Adrenal gland (tissue), 12 donors: ENCODE measurements around the gene ACTL9. TPM values are rescaled to one million over a fixed set of nuclear protein-coding genes. Genes with fewer than 3 reads are reported as not detected.
A peak's percentile ranks its signal among the peaks of the same experiment; 100 is the strongest.

Source experiments
- DNase-seq, 7 donors: peaks; one replicate each; pipeline ENCODE4 v3.0.0-alpha.2; 2019 to 2020
- H3K27ac ChIP-seq, 5 donors: fragments of 200-600 bp; sonication (generic) in 4 of 5; 1 replicate in 3 of 5; 2 replicates in 2 of 5; pipeline versions ENCODE4 v1.5.1 to v1.8.0; 2016 to 2020; ENCODE audit warnings: mild to moderate bottlenecking in 1 of 5
- H3K27me3 ChIP-seq: fragments of 200-600 bp; 2 replicates; pipeline ENCODE4 v1.8.0; 2021
- H3K36me3 ChIP-seq, 2 donors: fragments of 200-600 bp; replicated peaks in 1 of 2; 1 replicate in 1 of 2; 2 replicates in 1 of 2; pipeline versions ENCODE4 v1.5.1 to v1.8.0; 2018 to 2022
- H3K4me1 ChIP-seq, 2 donors: fragments of 200-600 bp; replicated peaks in 1 of 2; 1 replicate in 1 of 2; 2 replicates in 1 of 2; pipeline versions ENCODE4 v1.5.1 to v1.8.0; 2018 to 2021
- H3K4me3 ChIP-seq, 4 donors: fragments of 200-600 bp; sonication (generic) in 3 of 4; one replicate each; pipeline ENCODE4 v1.5.1; 2016 to 2018
- H3K9me3 ChIP-seq, 3 donors: fragments of 200-600 bp; sonication (generic) in 1 of 3; replicated peaks in 1 of 3; 1 replicate in 2 of 3; 2 replicates in 1 of 3; pipeline versions ENCODE4 v1.5.1 to v1.8.0; 2016 to 2021
- POLR2A ChIP-seq, 2 donors: fragments of 450-650 bp; IDR thresholded peaks; one replicate each; pipeline ENCODE4 v1.6.1; 2017; ENCODE audit warnings: antibody characterized with exemption in 2 of 2, mild to moderate bottlenecking in 2 of 2, moderate library complexity in 1 of 2
- WGBS, 4 donors: extraction: QIAGEN DNeasy Blood & Tissue Kit in 2 of 4; methylation state at CpG; one replicate each; pipeline versions ENCODE4 v1.1.5 to v1.1.7; 2013 to 2017; 5-methylcytosine and 5-hydroxymethylcytosine counted together
- intact Hi-C, 2 donors: fragments of 100-400 bp; cut with DNase I; formaldehyde crosslinking; loops; one replicate each; pipeline versions ENCODE4 v1.14.1 to v1.15.0; 2022 to 2023
- polyA plus RNA-seq, 3 donors: library from polyadenylated mRNA; stranded (reverse); fragments of 200-250 nt in 2 of 3; fragments of 350-450 nt in 1 of 3; fragmentation: Illumina TruSeq in 1 of 3; extraction: RNeasy Lipid Tissue Mini Kit (QIAGEN cat#74804) in 1 of 3; gene quantifications; one replicate each; pipeline ENCODE4 v1.2.3, GENCODE V29; 2013 to 2014
- total RNA-seq, 9 donors: library from RNA; depleted of rRNA in 4 of 9; stranded (reverse); fragments of >200 nt in 4 of 9; fragments of 120-200 nt in 1 of 9; fragmentation: NEBNext Ultra II Directional in 1 of 9; extraction: Animal tissue kit (Norgen Biotek cat#: 25700) in 1 of 9; gene quantifications; one replicate each; pipeline versions ENCODE4 v1.1.0 to v1.2.4, GENCODE V29; 2013 to 2023
- TF ChIP-seq, protein P1 (sequence below), 6 experiments: fragments of 450-650 bp in 4 of 6; fragments of 200-600 bp in 2 of 6; sonication (generic) in 1 of 6; IDR thresholded peaks; 1 replicate in 5 of 6; 2 replicates in 1 of 6; pipeline versions ENCODE4 v1.5.1 to v1.8.0; 2016 to 2021; ENCODE audit warnings: antibody characterized with exemption in 6 of 6, mild to moderate bottlenecking in 2 of 6, moderate library complexity in 1 of 6
- donor health status: healthy with polysubstance abuse.
- donor health status: Bipolar disorder and iron deficiency.
- donor health status: DM: yes; HTN: yes; CAD: no.
- donor health status: DM: no; HTN: no; CAD: no.
- donor health status: DM: no; HTN: no; CAD: no.
- donor health status: DM: yes; HTN: yes; CAD: no.

The ACTL9 gene
- total and polyA plus RNA-seq, 12 donors, result not detected

DNA sequence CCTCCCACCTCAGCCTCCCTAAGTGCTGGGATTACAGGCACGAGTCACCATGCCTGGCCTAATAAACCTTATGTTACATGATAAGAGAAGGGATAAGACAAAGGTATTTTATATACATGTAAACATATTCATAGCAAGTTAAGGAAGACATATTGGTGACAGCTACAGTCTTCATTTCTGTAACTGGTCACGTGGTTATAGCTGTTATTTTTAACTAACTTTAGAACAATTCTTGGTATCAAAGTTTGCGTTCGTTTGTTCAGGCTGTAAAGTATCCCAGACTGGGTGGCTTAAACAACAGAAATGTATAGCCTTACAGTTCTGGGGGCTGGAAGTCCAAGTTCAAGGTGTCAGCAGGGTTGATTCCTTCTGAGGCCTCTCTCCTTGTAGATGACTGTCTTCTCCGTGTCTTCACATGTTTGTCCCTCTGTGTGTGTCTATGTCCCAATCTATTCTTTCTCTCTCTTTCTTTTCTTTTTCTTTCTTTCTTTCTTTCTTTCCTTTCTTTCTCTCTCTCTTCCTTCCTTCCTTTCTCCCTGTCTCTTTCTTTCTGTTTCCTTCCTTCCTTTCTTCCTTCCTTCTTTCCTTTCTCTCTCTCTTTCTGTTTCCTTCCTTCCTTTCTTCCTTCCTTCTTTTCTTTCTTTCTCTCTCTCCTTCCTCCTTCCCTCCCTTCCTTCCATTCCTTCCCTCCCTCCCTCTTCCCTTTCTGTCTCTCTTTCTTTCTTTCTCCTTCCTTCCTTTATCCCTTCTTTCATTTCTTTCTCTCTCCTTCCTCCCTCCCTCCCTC lies 7.6 kb downstream of the ACTL9 start:
- Histone ChIP-seq H3K27ac (no peak overlapping the region), H3K4me3 (no peak overlapping the region), H3K36me3 (no peaks in the 10 kb centered on the region), H3K4me1 (no peaks in the 10 kb centered on the region), H3K9me3 (no peaks in the 10 kb centered on the region), H3K27me3 (peaks cover 3% of the 10 kb centered on the region)
- TF ChIP-seq, protein P1, sequence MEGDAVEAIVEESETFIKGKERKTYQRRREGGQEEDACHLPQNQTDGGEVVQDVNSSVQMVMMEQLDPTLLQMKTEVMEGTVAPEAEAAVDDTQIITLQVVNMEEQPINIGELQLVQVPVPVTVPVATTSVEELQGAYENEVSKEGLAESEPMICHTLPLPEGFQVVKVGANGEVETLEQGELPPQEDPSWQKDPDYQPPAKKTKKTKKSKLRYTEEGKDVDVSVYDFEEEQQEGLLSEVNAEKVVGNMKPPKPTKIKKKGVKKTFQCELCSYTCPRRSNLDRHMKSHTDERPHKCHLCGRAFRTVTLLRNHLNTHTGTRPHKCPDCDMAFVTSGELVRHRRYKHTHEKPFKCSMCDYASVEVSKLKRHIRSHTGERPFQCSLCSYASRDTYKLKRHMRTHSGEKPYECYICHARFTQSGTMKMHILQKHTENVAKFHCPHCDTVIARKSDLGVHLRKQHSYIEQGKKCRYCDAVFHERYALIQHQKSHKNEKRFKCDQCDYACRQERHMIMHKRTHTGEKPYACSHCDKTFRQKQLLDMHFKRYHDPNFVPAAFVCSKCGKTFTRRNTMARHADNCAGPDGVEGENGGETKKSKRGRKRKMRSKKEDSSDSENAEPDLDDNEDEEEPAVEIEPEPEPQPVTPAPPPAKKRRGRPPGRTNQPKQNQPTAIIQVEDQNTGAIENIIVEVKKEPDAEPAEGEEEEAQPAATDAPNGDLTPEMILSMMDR (IDR thresholded peaks at IDR 0.05), result no peak
- no peak for TF ChIP-seq POLR2A (IDR thresholded peaks at IDR 0.05)
- WGBS, 4 donors, result 39 to 48% (median 41%) methylated on average over 5 of the region's 5 CpGs
- no peak for DNase-seq
- intact Hi-C loops, result no loop called here

DNA sequence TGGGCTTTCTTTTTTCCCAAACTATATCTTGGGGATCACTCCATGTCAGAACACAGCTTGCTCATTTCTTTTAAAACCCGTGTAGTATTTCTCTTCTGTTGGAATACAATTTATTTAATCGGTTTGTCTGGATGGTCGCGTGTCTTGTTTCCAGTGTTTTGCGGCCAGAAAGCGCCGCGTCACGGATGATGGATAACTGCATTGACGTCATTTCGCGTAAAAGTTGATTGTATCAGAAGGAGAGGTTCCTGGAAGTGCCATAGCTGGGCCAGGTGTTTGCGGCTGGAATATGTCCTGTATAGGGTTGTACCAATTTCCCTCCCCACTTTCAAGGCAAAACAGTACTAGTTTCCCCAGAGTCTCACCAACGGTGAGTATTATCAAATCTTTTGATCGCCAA lies 9.7 kb downstream of the ACTL9 start:
- Histone ChIP-seq H3K27ac (no peak overlapping the region), H3K9me3 (no peaks in the 10 kb centered on the region), H3K4me1 (no peaks in the 10 kb centered on the region), H3K36me3 (no peaks in the 10 kb centered on the region), H3K27me3 (no peaks in the 10 kb centered on the region), H3K4me3 (no peak overlapping the region)
- DNase-seq, result peak in 1 of 7 donors; percentile 15
- intact Hi-C loops, result no loop called here
- no peak for TF ChIP-seq POLR2A (IDR thresholded peaks at IDR 0.05)
- TF ChIP-seq, protein P1 (IDR thresholded peaks at IDR 0.05), result no peak
- 87 to 89% (median 88%) methylated on average over 15 of the region's 15 CpGs for WGBS, 4 donors

DNA sequence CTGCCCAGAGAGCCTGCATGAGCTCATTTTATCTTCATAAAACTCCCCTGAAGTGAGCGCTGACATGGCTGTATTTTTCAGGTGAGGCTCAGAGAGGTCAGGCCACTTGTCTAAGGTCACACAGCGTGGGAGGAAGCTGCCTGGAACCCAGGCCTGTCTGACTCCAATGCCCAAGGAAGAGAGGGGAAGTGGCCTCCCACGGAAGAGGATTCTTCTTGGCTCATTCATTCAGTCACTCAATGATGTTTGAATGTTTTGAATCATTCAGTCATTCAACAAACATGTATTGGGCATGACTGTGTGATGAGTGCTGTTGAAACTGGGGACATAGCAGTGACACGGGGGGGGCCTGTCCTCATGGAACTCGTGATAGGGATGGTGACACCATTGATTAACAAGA lies 12.0 kb downstream of the ACTL9 start:
- H3K4me1 ChIP-seq, result no peaks in the 10 kb centered on the region
- DNase-seq, result no peak
- no peaks in the 10 kb centered on the region for H3K36me3 ChIP-seq
- no peaks in the 10 kb centered on the region for H3K27me3 ChIP-seq
- intact Hi-C loops, result no loop called here
- TF ChIP-seq, protein P1 (IDR thresholded peaks at IDR 0.05), result no peak
- no peak for TF ChIP-seq POLR2A (IDR thresholded peaks at IDR 0.05)
- no peaks in the 10 kb centered on the region for H3K9me3 ChIP-seq
- H3K4me3 ChIP-seq, result no peak overlapping the region
- WGBS, 4 donors, result 36 to 55% (median 50%) methylated on average over 5 of the region's 5 CpGs
- no peak overlapping the region for H3K27ac ChIP-seq

DNA sequence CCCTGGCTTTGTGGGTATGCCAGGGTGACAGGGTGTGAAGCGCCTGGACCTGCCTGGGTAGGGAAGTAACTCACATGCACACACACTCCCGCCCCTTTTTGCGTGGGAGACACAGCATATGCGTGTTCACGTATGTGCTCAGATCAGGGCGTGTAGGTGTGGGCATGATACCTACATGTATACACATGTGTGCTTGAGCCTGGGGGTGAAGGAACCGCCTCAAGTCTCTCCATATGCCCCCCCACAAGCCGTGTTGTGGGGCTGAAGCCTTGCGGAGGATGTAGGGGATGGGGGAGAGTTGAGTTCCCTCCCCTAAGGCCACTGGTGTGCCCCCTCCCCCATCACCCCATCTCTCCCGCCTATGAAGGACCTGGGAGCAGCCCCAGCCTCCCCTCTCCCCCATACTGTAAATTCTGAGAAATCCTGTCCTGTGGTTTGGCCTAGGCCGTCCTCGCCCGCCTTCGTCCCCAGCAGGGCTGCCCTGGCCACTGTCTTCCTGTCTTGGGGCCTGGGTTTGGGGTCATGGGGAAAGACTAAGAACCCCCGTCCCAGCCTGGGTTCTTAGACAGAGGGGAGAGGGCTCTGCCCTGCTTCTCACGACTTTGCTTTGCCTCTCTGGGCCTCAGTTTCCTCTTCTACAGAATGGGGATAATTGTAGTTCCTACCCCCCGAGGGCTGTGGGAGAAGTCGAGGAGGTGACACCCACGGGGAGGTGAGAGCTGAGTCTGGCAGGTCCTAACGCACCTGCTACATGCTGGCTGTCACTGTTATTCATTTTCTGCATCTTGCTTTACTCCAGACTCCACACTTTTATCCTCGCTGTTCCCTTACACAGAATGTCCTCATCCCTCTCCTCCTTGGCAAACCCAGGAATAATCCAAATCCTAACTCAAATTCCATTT lies 14.3 kb downstream of the ACTL9 start:
- DNase-seq, result no peak
- intact Hi-C loops, result no loop called here
- TF ChIP-seq POLR2A (IDR thresholded peaks at IDR 0.05), result no peak
- TF ChIP-seq, protein P1 (IDR thresholded peaks at IDR 0.05), result no peak
- Histone ChIP-seq H3K4me3 (no peak overlapping the region), H3K27ac (no peak overlapping the region), H3K9me3 (no peaks in the 10 kb centered on the region), H3K36me3 (no peaks in the 10 kb centered on the region), H3K27me3 (no peaks in the 10 kb centered on the region), H3K4me1 (no peaks in the 10 kb centered on the region)
- 63 to 79% (median 68%) methylated on average over 12 to 21 of the region's 21 CpGs for WGBS, 4 donors
